Nephron progenitor cell (in vitro differentiated cells): ENCODE measurements around the gene HNRNPAB.

Source experiments
- DNase-seq: peaks from one replicate; pipeline ENCODE4 v3.0.0; 2021
- H3K27ac Mint-ChIP-seq: 2 replicates; pipeline ENCODE4 v1.8.0; 2021; ENCODE audit warnings: mild to moderate bottlenecking, moderate library complexity, mixed read lengths
- H3K27me3 Mint-ChIP-seq: 2 replicates; pipeline ENCODE4 v1.8.0; 2021; ENCODE audit warnings: mild to moderate bottlenecking, low read depth, mixed read lengths; ENCODE audit not compliant: poor library complexity
- H3K36me3 Mint-ChIP-seq: 2 replicates; pipeline ENCODE4 v1.8.0; 2021; ENCODE audit warnings: low read depth, mixed read lengths
- H3K4me1 Mint-ChIP-seq: 2 replicates; pipeline ENCODE4 v1.8.0; 2021; ENCODE audit warnings: mixed read lengths
- H3K4me3 Mint-ChIP-seq: 2 replicates; pipeline ENCODE4 v1.8.0; 2021; ENCODE audit warnings: mild to moderate bottlenecking, moderate library complexity, mixed read lengths
- H3K9me3 Mint-ChIP-seq: 2 replicates; pipeline ENCODE4 v1.8.0; 2021; ENCODE audit warnings: mild to moderate bottlenecking, moderate library complexity, mixed read lengths
- TF ChIP-seq, protein P1 (sequence below): fragments of 200-600 bp; sonication (generic); IDR thresholded peaks from 2 replicates; pipeline ENCODE4 v1.5.0; 2021; ENCODE audit warnings: antibody characterized with exemption

The HNRNPAB gene

DNA sequence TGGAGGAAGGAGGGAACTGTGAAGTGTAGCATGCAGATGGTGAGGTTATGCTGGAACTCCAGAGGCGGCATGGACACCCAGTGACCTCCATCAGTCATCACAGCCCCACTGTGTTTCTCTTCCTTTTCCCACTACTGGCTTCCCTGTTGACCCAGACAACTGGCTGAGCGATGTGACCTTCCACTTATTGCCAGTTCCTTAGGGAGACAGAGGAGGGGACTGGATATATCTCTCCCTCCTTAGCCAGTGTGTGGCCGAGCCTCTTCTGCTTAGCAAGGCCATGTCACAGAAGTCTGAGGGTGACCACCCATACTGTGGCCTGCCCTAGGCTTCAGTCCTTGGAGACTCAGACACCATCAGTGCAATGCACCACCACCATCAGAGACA, 31.2 kb downstream of the HNRNPAB start:
- TF ChIP-seq, protein P1, sequence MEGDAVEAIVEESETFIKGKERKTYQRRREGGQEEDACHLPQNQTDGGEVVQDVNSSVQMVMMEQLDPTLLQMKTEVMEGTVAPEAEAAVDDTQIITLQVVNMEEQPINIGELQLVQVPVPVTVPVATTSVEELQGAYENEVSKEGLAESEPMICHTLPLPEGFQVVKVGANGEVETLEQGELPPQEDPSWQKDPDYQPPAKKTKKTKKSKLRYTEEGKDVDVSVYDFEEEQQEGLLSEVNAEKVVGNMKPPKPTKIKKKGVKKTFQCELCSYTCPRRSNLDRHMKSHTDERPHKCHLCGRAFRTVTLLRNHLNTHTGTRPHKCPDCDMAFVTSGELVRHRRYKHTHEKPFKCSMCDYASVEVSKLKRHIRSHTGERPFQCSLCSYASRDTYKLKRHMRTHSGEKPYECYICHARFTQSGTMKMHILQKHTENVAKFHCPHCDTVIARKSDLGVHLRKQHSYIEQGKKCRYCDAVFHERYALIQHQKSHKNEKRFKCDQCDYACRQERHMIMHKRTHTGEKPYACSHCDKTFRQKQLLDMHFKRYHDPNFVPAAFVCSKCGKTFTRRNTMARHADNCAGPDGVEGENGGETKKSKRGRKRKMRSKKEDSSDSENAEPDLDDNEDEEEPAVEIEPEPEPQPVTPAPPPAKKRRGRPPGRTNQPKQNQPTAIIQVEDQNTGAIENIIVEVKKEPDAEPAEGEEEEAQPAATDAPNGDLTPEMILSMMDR = no peak
- Mint-ChIP-seq H3K36me3 (peaks cover 9% of the 10 kb centered on the region), H3K9me3 (no peaks in the 10 kb centered on the region), H3K27me3 (peaks cover 11% of the 10 kb centered on the region), H3K4me3 (no peak overlapping the region), H3K27ac (no peak overlapping the region), H3K4me1 (peaks cover 51% of the 10 kb centered on the region)
- no peak for DNase-seq

DNA sequence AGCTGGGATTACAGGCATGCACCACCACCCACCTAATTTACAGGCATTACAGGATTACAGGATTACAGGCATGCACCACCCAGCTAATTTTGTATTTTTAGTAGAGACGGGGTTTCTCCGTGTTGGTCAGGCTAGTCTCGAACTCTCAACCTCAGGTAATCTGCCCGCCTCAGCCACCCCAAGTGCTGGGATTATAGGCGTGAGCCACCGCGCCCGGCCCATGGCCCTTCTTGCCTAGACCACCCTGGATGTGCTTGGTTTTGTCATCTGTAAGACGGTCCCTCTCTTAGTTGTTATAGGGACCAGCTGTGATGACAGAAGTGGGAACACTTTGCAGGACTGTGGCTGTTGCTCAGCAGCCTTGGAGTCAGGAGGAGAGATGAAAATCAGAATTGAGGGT, 31.8 kb downstream of the HNRNPAB start:
- Mint-ChIP-seq H3K4me1 (peaks cover 51% of the 10 kb centered on the region), H3K4me3 (no peak overlapping the region), H3K36me3 (peaks cover 3% of the 10 kb centered on the region), H3K27me3 (peaks cover 11% of the 10 kb centered on the region), H3K27ac (peak overlapping the region; percentile 17), H3K9me3 (no peaks in the 10 kb centered on the region)
- TF ChIP-seq, protein P1 = no peak
- no peak for DNase-seq

DNA sequence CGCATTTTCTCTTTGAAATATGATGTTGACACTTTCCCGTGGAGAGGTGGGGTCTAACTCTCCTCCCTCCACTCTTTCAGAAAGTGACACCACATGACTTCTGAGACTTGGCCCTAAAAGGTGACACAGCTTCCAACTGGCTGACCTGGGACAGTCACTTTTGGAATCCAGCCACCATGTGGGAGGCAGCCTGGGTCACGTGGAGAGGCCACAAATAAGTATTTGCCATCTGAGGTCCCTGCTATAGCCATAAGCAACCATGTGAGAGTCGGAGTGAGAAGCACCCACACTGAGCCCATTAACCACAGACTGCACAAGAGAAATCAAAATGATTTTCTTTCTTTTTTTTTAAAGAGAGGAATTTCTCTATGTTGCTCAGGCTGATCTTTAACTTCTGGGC, 32.3 kb downstream of the HNRNPAB start:
- Mint-ChIP-seq H3K9me3 (no peaks in the 10 kb centered on the region), H3K27me3 (peaks cover 11% of the 10 kb centered on the region), H3K27ac (peak overlapping the region; percentile 17), H3K36me3 (no peaks in the 10 kb centered on the region), H3K4me3 (no peak overlapping the region), H3K4me1 (peaks cover 46% of the 10 kb centered on the region)
- DNase-seq = no peak
- TF ChIP-seq, protein P1 = no peak

DNA sequence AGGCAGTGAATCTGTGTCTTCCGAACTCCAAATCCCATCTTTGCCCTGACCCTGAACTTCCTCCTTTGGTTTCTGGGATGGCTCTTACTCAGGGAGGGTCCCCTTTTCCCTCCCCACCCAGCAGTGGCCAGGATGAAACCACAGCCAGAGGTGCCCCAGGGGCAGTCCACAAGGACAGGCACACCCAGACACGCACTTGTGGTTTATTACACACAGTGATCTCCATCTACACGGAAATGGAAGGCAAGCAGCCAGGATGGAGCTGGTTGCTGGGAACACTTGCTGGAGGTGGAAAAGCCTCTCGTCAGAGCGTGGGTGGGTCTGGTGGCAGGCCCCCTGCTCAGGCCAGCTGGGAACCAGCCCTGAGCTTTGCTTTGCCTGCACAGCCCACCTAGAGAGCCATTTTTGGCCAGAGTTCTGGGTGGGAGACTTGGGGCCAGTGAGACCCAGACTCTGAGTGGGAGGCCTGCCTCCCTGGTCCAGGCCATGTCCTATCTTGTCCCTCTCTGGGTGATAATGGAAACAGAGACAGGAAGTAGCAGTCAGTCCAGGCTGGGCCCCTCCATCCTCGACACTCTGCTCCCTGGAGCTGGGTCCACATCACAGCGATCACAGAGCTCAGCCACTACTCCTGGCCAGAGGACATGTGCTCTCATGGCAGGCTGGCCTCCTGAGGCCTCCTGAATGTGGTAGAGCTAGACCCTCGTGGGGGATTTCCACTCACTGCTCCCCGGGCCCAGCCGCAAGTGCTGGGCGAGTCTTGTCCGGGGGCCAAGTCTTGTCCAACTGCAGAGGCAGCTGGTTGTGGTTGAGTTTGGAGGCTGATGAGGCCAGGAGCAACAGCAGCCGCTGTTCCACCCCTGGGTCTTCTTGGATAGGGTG, 33.3 kb downstream of the HNRNPAB start:
- Mint-ChIP-seq H3K27ac (no peak overlapping the region), H3K4me1 (peaks cover 42% of the 10 kb centered on the region), H3K27me3 (peaks cover 11% of the 10 kb centered on the region), H3K36me3 (no peaks in the 10 kb centered on the region), H3K9me3 (no peaks in the 10 kb centered on the region), H3K4me3 (no peak overlapping the region)
- no peak for DNase-seq
- TF ChIP-seq, protein P1 = no peak

DNA sequence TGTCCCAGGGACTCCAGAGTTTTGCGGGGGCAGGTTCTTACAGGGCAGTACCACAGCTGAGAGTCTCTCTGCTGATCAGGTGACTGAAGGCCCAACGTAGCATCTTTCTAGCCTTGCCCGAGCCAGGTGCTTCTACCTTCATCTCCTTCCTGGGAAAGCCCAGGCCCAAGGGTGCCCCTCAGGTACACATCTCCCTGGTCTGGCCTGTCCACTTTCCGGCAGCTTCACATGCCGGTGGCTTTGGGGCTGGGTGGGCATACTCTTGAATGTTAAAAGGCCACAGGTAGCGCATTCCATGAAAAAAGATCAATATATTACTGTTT, 33.9 kb downstream of the HNRNPAB start:
- Mint-ChIP-seq H3K36me3 (no peaks in the 10 kb centered on the region), H3K27ac (peak overlapping the region; percentile 42), H3K4me3 (no peak overlapping the region), H3K9me3 (no peaks in the 10 kb centered on the region), H3K27me3 (peaks cover 12% of the 10 kb centered on the region), H3K4me1 (peaks cover 42% of the 10 kb centered on the region)
- no peak for DNase-seq
- TF ChIP-seq, protein P1 = no peak
